GM12874 (cell line): ENCODE data around the gene SLC12A7.

Experiments
- CTCF ChIP-seq: IDR thresholded peaks from 2 replicates; pipeline ENCODE4 v1.5.1; 2011; ENCODE audit warnings: low read depth, mild to moderate bottlenecking, control low read depth, low read length, moderate library complexity; ENCODE audit not compliant: insufficient read depth

SLC12A7 gene

GRCh38 chr5:1116109-1116740 is 4.4 kb upstream of the SLC12A7 start:
- no peak for TF ChIP-seq CTCF

GRCh38 chr5:1115123-1115815 is 3.4 kb upstream of the SLC12A7 start:
- TF ChIP-seq CTCF = no peak

- TF ChIP-seq CTCF = no peak
These were observed 2.1 kb upstream of the SLC12A7 start for GRCh38 chr5:1113805-1114586.

- TF ChIP-seq CTCF = no peak
These were observed 1.4 kb upstream of the SLC12A7 start for GRCh38 chr5:1113332-1113690.

GRCh38 chr5:1112596-1113331 is 901 bp upstream of the SLC12A7 start:
- TF ChIP-seq CTCF = no peak

GRCh38 chr5:1111241-1111726 is 579 bp downstream of the SLC12A7 start:
- no peak for TF ChIP-seq CTCF
